Fibroblast of villous mesenchyme (primary cell): ENCODE measurements around the gene CALCA. TPM values are rescaled to one million over a fixed set of nuclear protein-coding genes. Genes with fewer than 3 reads are reported as not detected.
A peak's percentile ranks its signal among the peaks of the same experiment; 100 is the strongest.
"Not testable (repeated sequence)": the region's sequence is repeated elsewhere in the genome, so short reads cannot be mapped to it uniquely, and the experiment has no call there.

Source experiments
- DNase-seq: peaks from one replicate; pipeline ENCODE4 v3.0.0-alpha.2; 2010; ENCODE audit warnings: low read depth
- H3K4me3 ChIP-seq: 2 replicates; pipeline ENCODE4 v1.5.1; 2011; ENCODE audit warnings: low read depth, mild to moderate bottlenecking, low read length
- total RNA-seq: library from RNA; depleted of rRNA; stranded (reverse); fragments of >200 nt; gene quantifications from 2 replicates; pipeline ENCODE4 v1.2.3, GENCODE V29; 2012
- TF ChIP-seq, protein P1 (sequence below): IDR thresholded peaks from 2 replicates; pipeline ENCODE4 v1.5.1; 2012; ENCODE audit warnings: low read depth, mild to moderate bottlenecking, low read length; ENCODE audit not compliant: insufficient read depth

The CALCA gene, protein sequence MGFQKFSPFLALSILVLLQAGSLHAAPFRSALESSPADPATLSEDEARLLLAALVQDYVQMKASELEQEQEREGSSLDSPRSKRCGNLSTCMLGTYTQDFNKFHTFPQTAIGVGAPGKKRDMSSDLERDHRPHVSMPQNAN
- total RNA-seq: not detected in 2 replicates

DNA sequence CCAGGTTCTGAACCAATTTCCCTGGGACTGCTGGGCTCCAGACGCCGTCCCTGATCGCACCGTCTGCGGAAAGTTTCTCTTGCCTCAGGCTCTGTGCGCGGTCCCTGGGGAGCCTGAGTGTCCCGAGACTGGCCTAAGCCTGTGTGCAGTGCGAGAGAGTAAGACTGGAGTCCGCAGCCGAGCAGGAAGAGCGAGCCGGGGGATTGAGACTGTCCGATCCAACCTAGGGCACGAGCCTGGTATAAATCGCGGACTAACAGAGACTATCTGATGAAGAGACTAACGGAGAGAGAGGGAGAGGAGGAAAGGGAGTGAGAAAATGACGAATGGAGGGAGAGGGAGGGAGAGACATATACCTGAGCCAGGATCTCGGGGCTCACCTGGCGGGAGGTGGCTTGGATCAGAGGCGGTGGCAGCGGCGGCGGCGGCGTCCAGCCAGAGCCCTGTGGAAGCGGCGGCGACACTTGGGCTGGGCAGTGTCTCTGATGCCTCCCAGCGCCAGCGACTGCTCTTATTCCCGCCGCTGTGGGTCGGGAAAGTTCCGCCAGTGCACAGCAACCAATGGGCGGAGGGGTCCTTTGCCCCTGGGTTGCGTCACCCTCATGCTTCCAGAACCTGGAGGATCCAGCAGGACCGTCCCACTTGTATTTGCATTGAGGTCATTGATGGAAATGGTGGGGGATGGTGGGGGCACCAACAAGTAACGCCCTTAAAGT is at the start of gene CALCA:
CALCA (minus strand) TSS at position 487 of the 716 bp plus-strand sequence. CDS start 1,159 bp downstream, outside the sequence.
- TF ChIP-seq, protein P1, sequence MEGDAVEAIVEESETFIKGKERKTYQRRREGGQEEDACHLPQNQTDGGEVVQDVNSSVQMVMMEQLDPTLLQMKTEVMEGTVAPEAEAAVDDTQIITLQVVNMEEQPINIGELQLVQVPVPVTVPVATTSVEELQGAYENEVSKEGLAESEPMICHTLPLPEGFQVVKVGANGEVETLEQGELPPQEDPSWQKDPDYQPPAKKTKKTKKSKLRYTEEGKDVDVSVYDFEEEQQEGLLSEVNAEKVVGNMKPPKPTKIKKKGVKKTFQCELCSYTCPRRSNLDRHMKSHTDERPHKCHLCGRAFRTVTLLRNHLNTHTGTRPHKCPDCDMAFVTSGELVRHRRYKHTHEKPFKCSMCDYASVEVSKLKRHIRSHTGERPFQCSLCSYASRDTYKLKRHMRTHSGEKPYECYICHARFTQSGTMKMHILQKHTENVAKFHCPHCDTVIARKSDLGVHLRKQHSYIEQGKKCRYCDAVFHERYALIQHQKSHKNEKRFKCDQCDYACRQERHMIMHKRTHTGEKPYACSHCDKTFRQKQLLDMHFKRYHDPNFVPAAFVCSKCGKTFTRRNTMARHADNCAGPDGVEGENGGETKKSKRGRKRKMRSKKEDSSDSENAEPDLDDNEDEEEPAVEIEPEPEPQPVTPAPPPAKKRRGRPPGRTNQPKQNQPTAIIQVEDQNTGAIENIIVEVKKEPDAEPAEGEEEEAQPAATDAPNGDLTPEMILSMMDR: no peak
- no peak within 1 kb of the TSS for H3K4me3 ChIP-seq
- DNase-seq: no peak

DNA sequence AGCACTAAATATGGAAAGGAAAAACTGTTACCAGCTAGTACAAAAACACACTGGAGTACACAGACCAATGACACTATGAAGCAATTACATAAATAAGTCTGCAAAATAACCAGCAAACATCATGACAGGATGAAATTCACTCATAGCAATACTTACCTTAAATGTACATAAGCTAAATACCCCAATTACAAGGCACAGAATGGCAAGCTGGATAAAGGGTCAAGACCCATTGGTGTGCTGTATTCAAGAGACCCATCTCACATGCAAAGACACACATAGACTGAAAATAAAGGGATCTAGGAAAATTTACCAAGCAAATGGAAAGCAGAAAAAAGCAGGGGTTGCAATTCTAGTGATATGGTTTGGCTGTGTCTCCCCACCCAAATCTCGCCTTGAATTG is 44.0 kb upstream of the CALCA start:
- no peak for DNase-seq
- TF ChIP-seq, protein P1: no peak
- no peak overlapping the region for H3K4me3 ChIP-seq

DNA sequence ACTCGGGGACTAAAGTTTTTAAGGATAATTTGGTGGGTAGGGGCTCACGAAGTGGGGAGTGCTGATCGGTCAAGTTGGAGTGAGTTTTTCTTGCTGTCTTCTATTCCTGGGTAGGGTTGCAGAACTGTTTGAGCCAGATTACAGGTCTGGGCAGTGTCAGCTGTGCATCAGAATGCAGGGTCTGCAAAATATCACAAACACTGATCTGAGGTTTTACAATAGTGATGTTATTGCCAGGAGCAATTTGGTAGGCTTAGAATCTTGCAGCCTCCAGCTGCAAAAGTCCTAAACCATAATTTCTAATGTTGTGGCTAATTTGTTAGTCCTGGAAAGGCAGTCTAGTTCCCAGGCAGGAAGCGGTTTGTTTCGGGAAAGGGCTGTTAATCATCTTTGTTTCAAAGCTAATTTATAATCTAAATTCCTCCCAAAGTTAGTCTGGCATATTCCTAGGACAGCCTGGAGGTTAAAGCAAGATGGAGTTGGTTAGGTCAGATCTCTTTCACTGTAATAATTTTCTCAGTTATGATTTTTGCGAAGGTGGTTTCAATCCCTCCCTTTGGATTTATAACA is 39.7 kb upstream of the CALCA start:
- TF ChIP-seq, protein P1: no peak
- no peak for DNase-seq
- no peak overlapping the region for H3K4me3 ChIP-seq

DNA sequence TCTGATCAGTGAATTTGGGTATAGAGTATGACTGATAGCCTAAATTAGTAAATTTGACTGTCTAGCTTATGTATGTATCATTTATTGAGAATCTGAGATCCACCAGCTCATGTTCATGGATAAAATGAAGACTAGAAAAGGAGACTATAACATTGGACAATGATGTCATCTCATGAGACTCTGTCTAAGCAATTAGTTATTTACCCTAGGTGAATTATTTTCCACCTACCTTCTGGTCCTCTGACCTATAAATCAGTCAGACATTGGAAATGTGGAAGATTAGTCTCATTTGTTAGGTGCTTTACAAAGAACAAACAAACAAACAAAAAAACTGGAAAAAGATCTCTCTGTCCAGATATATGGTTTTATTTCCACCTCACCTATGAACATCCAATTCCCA is 38.7 kb upstream of the CALCA start:
- TF ChIP-seq, protein P1: no peak
- DNase-seq: no peak
- H3K4me3 ChIP-seq: no peak overlapping the region

DNA sequence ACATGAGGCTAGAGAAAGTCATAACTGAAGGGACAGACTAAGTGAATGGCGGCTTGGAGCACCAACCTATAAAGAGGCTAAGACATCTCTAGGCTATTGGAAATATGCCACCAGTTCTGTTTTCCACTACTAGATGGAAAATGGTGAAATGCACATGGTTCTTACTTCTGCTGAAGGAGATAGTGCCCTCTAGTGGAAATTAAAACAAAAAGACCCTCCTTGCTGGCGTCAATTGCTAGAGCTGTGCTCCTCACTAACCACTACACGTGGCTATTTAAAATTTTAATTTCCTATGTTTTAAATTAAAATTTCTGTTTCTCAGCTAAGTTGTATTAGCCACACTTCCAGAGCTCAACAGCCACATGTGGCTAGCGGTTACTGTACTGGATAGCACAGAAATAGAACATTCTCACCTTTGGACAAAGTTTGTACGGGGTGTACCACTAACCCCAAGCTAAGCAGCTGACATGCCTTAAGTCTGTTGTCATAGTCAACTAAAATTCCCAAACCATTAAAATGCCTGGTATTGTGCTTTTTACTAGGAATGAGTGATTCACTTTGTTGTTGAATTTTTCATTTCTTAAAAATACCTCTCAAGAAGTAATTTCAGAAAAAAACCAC is 34.1 kb upstream of the CALCA start:
- peak; percentile 58 for DNase-seq
- TF ChIP-seq, protein P1: peak; percentile 53
- H3K4me3 ChIP-seq: no peak overlapping the region

DNA sequence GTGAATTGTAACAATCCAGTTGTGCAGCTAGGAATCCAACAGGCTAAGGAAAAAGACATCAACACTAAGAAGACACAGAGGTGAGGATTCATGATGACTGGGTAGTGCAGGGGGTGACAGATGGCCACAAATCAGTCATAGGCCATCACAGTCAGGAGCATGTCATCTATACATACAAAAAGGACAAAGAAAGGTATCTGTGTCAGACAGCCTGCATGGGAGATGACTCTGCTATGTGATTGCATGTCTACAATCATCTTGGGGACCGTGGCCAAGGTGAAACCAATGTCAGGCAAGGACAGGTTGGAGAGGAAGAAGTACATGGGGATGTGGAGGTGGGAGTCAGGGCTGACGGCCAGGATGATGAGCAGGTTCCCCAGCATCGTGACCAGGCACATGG is 16.0 kb upstream of the CALCA start:
- DNase-seq: not testable (repeated sequence)

DNA sequence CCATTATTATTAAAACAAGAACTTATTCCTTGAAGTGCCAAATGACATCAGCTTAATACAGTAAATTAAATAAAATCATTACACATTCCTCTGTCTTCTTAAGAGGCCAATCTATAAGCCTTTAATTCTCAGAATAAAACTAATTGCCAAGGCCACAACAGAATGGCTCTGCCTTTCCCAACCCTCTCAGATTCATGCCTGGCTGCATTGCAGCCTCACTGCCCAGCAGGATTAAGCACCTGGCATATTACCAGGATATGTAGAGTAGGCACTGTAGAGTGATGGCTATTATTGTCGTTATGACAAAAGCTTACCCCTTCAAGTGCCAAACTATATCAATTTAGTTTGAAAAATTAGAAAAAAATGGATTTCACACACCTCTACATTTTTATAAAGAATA is 9.4 kb upstream of the CALCA start:
- no peak overlapping the region for H3K4me3 ChIP-seq
- TF ChIP-seq, protein P1: no peak
- no peak for DNase-seq

More for the DNA sequence above, 16.0 kb upstream of the CALCA start:
- H3K4me3 ChIP-seq: not testable (repeated sequence)
